ENCODE data around the gene NSRP1. TPM values are rescaled to one million over a fixed set of nuclear protein-coding genes. Genes with fewer than 3 reads are reported as not detected.

NSRP1 gene
- total and polyA plus RNA-seq, 2 of the 8 experiments (the other 6 are each of a cell fraction or from before 2014, with no cell fraction given), result 6.1 to 22.4 TPM

GRCh38 chr17:30199600-30199999 lies 83.0 kb downstream of the NSRP1 start:
- Histone ChIP-seq H3K56ac (replicated peaks; ENCODE audit: insufficient read length, low read depth, low read length) (no peak overlapping the region), H3K79me2 (ENCODE audit: control insufficient read depth in 1 of 2, insufficient read depth in 2 of 2, low read length in 2 of 2) (no peaks in the 10 kb centered on the region), H3K23me2 (ENCODE audit: low read depth, low read length) (no peaks in the 10 kb centered on the region), H3K4me1 (replicated peaks in 1 of 4; ENCODE audit: control insufficient read depth in 3 of 4, insufficient read depth in 4 of 4, low read length in 3 of 4) (no peaks in the 10 kb centered on the region), H4K5ac (ENCODE audit: insufficient read length, low read depth, low read length) (no peak overlapping the region), H4K91ac (replicated peaks; ENCODE audit: insufficient read length, low read length) (no peak overlapping the region), H2BK15ac (ENCODE audit: low read length) (no peak overlapping the region), H4K20me1 (replicated peaks in 1 of 2; ENCODE audit: control insufficient read depth in 1 of 2, insufficient read depth in 2 of 2, low read length in 2 of 2) (no peaks in the 10 kb centered on the region), H2BK20ac (ENCODE audit: low read length) (no peak overlapping the region), H3K4me3 (ENCODE audit: extremely low read depth in 1 of 4, insufficient read depth in 2 of 4, low read depth in 3 of 4, low read length in 4 of 4) (no peak overlapping the region), H3K27me3 (replicated peaks in 1 of 4; ENCODE audit: control insufficient read depth in 3 of 4, extremely low read depth in 1 of 4, insufficient read depth in 3 of 4, low read length in 3 of 4) (no peaks in the 10 kb centered on the region), H3K36me3 (ENCODE audit: control insufficient read depth in 2 of 4, insufficient read depth in 4 of 4, low read length in 3 of 4) (no peaks in the 10 kb centered on the region), H3K9ac (replicated peaks in 1 of 4; ENCODE audit: extremely low read depth in 1 of 4, low read depth in 3 of 4, low read length in 3 of 4) (no peak overlapping the region), H3K4me2 (ENCODE audit: insufficient read depth in 1 of 2, low read depth in 2 of 2, low read length in 2 of 2) (no peak overlapping the region), H3K18ac (ENCODE audit: extremely low read depth, low read length) (no peak overlapping the region), H2AFZ (ENCODE audit: low read length) (no peak overlapping the region), H3K14ac (ENCODE audit: insufficient read length) (no peak overlapping the region), H3K79me1 (ENCODE audit: low read depth, low read length) (no peaks in the 10 kb centered on the region), H3K4ac (replicated peaks; ENCODE audit: insufficient read length, low read depth, low read length) (no peak overlapping the region), H4K8ac (ENCODE audit: extremely low read depth, insufficient read depth, low read length) (no peak overlapping the region), H3K23ac (ENCODE audit: insufficient read length) (no peak overlapping the region), H2BK120ac (replicated peaks; ENCODE audit: low read depth, low read length) (no peak overlapping the region), H3K27ac (ENCODE audit: low read depth, low read length) (no peak overlapping the region), H2AK5ac (ENCODE audit: low read depth, low read length) (no peak overlapping the region), H2BK12ac (ENCODE audit: low read depth, low read length) (no peak overlapping the region), H2BK5ac (ENCODE audit: low read depth, low read length) (no peak overlapping the region), H3K9me3 (ENCODE audit: insufficient read depth in 2 of 2, low read depth in 1 of 2, low read length in 1 of 2) (no peaks in the 10 kb centered on the region)
- no peak for TF ChIP-seq SIX5 (IDR thresholded peaks at IDR 0.05; ENCODE audit: low read depth, low read length)
- TF ChIP-seq BCL11A (IDR thresholded peaks at IDR 0.05; ENCODE audit: low read depth in 2 of 2, low read length in 2 of 2), result no peak
- no peak for TF ChIP-seq CBX8 (IDR thresholded peaks at IDR 0.05; ENCODE audit: borderline replicate concordance, low read depth, low read length)
- no peak for TF ChIP-seq SAP30 (IDR thresholded peaks at IDR 0.05; ENCODE audit: insufficient read depth, insufficient replicate concordance, low read length)
- CTCF ChIA-PET (ENCODE audit: partially characterized antibody), result interaction anchor here (2.0 kb wide), 1 partner anchor 13 kb away, joined by 7 read pairs; no protein-coding TSS in a partner anchor
- WGBS, 2 experiments (ENCODE audit: extremely low coverage in 1 of 2, insufficient coverage in 1 of 2, insufficient read length in 1 of 2, insufficient replicate concordance in 2 of 2, low coverage in 1 of 2, low lambda C conversion rate in 2 of 2, missing lambda C conversion rate in 1 of 2), result 94% methylated on average over 5 of the region's 5 CpGs; no CpG with 5 or more reads in 1 of the 2 experiments
- FAIRE-seq, result no peak
- POLR2A ChIA-PET (ENCODE audit: partially characterized antibody), result interaction anchor here (0.6 kb wide), 1 partner anchor 23 kb away, joined by 3 read pairs; no protein-coding TSS in a partner anchor
- DNase-seq (ENCODE audit: low read depth in 1 of 2, low spot score in 2 of 2), result no peak
